BE2C (cell line): ENCODE data around the gene SNRPA.

Experiments
- DNase-seq: peaks from one replicate; pipeline ENCODE4 v3.0.0-alpha.2; 2020
- H3K27me3 ChIP-seq: fragments of 250-450 bp; sonication (Bioruptor Pico); 2 replicates; pipeline ENCODE4 v1.5.1; 2020; ENCODE audit warnings: mild to moderate bottlenecking
- H3K36me3 ChIP-seq: fragments of 250-450 bp; sonication (Bioruptor Pico); 2 replicates; pipeline ENCODE4 v1.5.1; 2020; ENCODE audit warnings: mild to moderate bottlenecking
- H3K4me1 ChIP-seq: fragments of 250-450 bp; sonication (Bioruptor Pico); 2 replicates; pipeline ENCODE4 v1.5.1; 2020
- H3K4me3 ChIP-seq: 2 replicates; pipeline ENCODE4 v1.5.1; 2011; ENCODE audit warnings: low read depth, low read length
- H3K9me3 ChIP-seq: fragments of 250-450 bp; sonication (Bioruptor Pico); 2 replicates; pipeline ENCODE4 v1.5.1; 2020
- TF ChIP-seq, protein P1 (sequence below): IDR thresholded peaks from 2 replicates; pipeline ENCODE4 v1.5.1; 2012; ENCODE audit warnings: mild to moderate bottlenecking, low read depth, low read length

SNRPA gene

DNA sequence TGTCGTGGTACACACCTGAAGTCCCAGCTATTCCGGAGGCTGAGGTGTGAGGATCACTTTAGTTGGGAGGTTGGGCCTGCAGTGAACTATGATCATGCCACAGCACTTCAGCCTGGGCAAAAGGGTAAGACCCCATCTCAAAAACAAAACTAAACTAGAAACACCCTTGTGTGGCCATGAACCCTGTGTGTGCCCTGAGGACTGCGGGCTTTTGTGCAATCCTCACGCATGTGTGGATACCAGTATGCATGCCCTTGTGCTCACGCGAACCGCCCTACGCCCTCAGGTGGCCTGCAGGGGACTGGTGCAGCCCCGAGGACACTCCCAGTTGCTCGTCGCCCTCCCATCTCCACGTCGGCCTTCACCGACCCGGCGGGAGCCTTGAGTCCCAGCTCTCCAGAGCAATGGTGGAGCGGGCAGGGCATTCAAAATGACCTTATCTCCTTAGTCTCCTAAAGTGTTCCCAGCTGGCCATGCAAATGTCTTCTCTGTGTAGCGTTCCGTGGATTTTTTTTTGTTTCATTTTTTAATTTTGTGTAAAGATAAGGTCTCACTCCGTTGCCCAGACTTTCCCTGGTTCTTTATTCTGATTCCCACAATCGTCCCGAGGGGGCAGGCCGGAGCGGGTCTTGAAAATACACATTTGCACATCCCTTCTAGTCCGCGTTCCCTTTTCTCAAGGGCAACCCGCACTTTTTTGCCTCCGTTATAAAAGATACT, 47.1 kb downstream of the SNRPA start:
- H3K4me3 ChIP-seq = peak overlapping the region; percentile 71
- peak; percentile 73 for DNase-seq
- H3K4me1 ChIP-seq = peaks cover 6% of the 10 kb centered on the region; the same call in 1 of the 2 replicates
- H3K27me3 ChIP-seq = no peaks in the 10 kb centered on the region
- no peaks in the 10 kb centered on the region for H3K9me3 ChIP-seq
- H3K36me3 ChIP-seq = peaks cover 13% of the 10 kb centered on the region
- TF ChIP-seq, protein P1, sequence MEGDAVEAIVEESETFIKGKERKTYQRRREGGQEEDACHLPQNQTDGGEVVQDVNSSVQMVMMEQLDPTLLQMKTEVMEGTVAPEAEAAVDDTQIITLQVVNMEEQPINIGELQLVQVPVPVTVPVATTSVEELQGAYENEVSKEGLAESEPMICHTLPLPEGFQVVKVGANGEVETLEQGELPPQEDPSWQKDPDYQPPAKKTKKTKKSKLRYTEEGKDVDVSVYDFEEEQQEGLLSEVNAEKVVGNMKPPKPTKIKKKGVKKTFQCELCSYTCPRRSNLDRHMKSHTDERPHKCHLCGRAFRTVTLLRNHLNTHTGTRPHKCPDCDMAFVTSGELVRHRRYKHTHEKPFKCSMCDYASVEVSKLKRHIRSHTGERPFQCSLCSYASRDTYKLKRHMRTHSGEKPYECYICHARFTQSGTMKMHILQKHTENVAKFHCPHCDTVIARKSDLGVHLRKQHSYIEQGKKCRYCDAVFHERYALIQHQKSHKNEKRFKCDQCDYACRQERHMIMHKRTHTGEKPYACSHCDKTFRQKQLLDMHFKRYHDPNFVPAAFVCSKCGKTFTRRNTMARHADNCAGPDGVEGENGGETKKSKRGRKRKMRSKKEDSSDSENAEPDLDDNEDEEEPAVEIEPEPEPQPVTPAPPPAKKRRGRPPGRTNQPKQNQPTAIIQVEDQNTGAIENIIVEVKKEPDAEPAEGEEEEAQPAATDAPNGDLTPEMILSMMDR = peak; percentile 53

DNA sequence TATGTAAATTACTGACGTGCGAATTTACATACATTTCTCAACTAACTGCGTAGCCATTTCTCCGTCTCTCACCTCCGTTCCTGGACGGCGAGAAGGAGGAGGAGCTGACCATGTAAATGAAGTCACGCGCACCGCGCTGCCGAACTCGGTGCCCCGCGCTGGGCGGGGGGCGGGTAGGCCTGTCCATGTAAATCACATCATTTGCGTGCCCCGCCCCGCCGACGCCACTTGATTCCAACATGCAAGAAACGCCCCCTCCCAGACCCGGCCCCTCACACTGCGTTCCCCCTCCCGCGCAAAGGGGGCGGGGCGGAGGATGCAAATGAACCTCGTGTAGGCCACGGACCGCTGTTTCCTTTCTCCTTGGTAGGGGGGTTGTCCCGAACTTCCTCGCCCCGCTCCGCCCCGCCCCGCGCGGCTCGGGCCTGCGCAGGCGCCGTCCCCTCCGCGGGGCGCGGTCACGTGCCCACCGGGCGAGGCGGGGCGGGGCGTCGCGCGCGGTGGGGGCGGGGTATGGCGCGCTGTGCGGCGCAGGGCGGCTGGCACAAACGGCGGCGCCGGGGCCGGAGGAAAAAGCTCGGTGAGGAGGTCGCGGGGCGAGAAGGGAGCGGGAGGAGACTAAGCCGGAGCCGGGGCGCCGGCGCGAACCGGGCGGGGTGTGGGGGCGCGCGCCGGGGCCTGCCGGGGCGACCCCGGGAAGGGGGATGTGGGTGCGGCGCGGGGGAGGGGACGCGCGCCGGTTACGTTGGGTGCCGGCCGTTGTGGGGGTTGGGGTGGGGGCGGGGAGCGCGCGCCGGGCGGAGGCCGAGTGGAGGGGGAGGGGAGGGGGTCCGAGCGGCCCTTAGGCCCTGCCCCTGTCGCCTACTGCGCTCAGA, 47.9 kb downstream of the SNRPA start, which contains the start of gene EGLN2:
Gene EGLN2 (plus strand): TSS at position 509 of the 875 bp plus-strand sequence. CDS start 1,382 bp downstream, outside the sequence.
- Histone ChIP-seq H3K4me1 (peaks cover 14% of the 10 kb centered on the region; the same call in 1 of the 2 replicates), H3K4me3 (peak within 1 kb of the TSS; percentile 89), H3K36me3 (peaks cover 18% of the 10 kb centered on the region), H3K27me3 (no peaks in the 10 kb centered on the region), H3K9me3 (no peaks in the 10 kb centered on the region)
- TF ChIP-seq, protein P1 = no peak
- peak; percentile 100 for DNase-seq

DNA sequence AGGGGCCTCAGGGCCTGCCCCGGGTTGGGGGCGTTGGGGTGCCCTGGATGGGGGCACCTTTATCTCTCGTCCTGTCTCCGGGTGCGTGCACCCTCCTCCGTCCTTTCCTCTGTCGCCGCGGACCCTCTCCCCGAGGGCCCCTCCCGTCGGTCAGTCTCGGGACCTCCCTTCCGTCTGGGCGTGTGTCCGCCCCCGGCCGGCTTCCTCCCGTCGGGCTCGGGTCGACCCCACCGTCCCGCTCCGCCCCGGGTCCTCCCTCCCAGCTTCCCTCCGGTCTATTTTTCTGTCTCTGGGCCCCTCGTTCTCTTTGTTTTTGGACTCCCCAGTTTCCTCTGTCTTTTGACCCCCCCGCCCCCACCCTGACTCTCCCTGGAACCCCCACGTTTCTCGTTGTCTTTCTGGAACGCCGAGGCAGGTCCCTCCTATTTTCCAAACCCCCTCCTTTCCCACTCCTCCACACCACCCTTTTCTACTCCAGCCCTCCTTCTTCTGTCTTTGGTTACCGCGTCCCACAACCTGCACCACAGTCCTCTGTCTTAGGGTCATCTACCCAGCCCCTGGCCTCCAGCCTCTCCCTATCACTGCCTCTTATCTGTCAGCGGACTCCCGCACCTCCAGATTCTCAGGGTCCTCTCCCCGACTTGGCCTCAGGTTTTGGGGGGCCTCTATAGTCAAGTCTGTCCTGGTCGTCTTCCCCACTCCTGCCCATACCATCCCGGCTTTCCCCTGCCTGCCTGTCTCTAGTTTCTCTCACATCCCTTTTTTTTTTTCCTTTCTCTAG, 48.7 kb downstream of the SNRPA start:
- H3K4me1 ChIP-seq = peaks cover 20% of the 10 kb centered on the region

DNA sequence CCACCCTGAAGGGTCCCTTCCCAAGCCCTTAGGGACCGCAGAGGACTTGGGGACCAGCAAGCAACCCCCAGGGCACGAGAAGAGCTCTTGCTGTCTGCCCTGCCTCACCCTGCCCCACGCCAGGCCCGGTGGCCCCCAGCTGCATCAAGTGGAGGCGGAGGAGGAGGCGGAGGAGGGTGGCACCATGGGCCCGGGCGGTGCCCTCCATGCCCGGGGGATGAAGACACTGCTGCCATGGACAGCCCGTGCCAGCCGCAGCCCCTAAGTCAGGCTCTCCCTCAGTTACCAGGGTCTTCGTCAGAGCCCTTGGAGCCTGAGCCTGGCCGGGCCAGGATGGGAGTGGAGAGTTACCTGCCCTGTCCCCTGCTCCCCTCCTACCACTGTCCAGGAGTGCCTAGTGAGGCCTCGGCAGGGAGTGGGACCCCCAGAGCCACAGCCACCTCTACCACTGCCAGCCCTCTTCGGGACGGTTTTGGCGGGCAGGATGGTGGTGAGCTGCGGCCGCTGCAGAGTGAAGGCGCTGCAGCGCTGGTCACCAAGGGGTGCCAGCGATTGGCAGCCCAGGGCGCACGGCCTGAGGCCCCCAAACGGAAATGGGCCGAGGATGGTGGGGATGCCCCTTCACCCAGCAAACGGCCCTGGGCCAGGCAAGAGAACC, 49.5 kb downstream of the SNRPA start:
- no peaks in the 10 kb centered on the region for H3K27me3 ChIP-seq
- no peak for DNase-seq
- TF ChIP-seq, protein P1 = no peak
- H3K9me3 ChIP-seq = no peaks in the 10 kb centered on the region
- peaks cover 18% of the 10 kb centered on the region for H3K36me3 ChIP-seq
- peaks cover 22% of the 10 kb centered on the region for H3K4me1 ChIP-seq
- H3K4me3 ChIP-seq = peak overlapping the region; percentile 89

More for the DNA sequence above, 48.7 kb downstream of the SNRPA start:
- TF ChIP-seq, protein P1 = no peak
- no peaks in the 10 kb centered on the region for H3K9me3 ChIP-seq
- H3K36me3 ChIP-seq = peaks cover 18% of the 10 kb centered on the region
- peak; percentile 44 for DNase-seq
- H3K27me3 ChIP-seq = no peaks in the 10 kb centered on the region
- peak overlapping the region; percentile 89 for H3K4me3 ChIP-seq

DNA sequence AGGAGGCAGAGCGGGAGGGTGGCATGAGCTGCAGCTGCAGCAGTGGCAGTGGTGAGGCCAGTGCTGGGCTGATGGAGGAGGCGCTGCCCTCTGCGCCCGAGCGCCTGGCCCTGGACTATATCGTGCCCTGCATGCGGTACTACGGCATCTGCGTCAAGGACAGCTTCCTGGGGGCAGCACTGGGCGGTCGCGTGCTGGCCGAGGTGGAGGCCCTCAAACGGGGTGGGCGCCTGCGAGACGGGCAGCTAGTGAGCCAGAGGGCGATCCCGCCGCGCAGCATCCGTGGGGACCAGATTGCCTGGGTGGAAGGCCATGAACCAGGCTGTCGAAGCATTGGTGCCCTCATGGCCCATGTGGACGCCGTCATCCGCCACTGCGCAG, 50.0 kb downstream of the SNRPA start:
- TF ChIP-seq, protein P1 = no peak
- no peaks in the 10 kb centered on the region for H3K27me3 ChIP-seq
- peaks cover 18% of the 10 kb centered on the region for H3K36me3 ChIP-seq
- H3K9me3 ChIP-seq = no peaks in the 10 kb centered on the region
- DNase-seq = no peak
- no peak overlapping the region; the same call in 1 of the 2 replicates for H3K4me3 ChIP-seq
- H3K4me1 ChIP-seq = peaks cover 22% of the 10 kb centered on the region
